GM18870 (cell line): ENCODE data around the gene SOBP.

Source experiments
- ATAC-seq: cut with Tn5 transposase; IDR thresholded peaks from one replicate; pipeline ENCODE4 v1.9.1; 2021; ENCODE audit warnings: moderate library complexity; ENCODE audit not compliant: unreplicated experiment

The SOBP gene

DNA sequence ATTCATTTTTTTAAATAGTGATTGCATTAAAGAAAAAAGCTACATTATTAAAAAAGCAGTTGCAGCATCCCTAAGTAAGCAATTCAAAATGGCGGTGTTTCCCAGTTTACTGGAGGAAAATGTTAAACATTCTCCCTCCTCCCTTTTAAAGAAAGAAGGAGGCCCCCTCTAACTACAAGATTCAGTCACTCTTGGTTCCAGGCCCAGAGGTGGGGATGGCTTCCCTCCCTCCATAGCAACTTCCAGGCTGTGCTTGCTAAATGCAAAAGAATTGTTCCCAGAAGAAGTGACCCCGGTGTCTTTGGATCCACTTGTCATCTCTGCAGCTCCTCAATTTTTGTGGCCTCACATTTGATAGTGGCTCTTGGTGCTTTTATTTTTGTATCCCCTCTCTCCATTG lies 165.9 kb downstream of the SOBP start:
- ATAC-seq: no peak

DNA sequence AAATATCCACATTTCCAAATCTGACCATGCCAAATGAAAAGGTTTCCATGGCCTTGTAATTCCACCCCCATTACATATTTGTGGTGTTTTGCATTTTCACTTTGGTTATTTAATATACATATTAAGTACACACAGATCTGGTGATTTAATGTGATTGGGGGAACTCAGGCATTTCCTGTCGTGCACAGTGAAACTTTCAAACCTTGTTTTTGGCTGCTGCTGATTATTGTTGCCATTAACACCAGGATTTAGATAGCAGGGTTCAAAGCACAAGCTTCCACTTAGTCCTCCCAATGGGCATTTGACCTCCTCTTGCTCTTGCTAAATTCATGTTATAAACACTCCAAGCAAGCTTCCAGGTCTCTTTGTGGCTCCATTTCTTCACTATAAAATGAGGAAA lies 166.5 kb downstream of the SOBP start:
- ATAC-seq: no peak

DNA sequence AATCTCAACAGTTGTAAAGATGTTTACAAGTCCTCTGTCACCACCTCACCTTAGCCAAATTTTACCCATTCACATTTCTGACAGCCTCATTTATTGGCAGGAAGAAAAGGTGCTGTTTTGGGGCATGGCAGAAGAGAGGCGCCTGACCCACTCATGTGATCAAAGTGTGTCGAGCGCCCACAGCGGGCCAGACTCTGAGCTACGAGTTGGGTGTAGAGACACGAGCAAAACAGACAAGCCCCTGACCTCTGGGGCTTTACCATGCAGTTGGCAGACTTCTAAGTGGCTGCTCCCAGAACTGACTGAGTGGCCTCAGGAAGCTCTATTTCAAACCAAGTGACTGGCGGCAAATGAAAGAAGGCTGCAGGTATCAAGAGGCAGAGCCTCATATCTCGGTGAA lies 167.0 kb downstream of the SOBP start:
- no peak for ATAC-seq

DNA sequence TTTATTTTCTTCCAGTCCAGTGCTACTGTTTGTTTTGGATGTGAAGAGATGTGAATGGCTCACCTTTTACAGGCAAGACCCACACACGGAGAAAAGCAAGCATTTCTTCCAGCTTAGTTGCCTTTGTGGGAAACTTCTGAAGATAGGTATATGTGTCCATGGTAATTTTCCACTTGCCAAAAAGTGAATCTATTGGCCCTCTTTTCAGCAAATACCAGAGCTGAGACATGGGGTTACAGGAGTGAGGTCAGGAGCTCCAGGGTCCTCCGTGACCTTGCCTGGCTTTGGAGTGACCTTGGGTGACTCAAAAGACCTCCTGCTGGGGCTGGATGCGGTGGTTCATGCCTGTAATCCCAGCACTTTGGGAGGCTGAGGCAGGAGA lies 167.4 kb downstream of the SOBP start:
- no peak for ATAC-seq

DNA sequence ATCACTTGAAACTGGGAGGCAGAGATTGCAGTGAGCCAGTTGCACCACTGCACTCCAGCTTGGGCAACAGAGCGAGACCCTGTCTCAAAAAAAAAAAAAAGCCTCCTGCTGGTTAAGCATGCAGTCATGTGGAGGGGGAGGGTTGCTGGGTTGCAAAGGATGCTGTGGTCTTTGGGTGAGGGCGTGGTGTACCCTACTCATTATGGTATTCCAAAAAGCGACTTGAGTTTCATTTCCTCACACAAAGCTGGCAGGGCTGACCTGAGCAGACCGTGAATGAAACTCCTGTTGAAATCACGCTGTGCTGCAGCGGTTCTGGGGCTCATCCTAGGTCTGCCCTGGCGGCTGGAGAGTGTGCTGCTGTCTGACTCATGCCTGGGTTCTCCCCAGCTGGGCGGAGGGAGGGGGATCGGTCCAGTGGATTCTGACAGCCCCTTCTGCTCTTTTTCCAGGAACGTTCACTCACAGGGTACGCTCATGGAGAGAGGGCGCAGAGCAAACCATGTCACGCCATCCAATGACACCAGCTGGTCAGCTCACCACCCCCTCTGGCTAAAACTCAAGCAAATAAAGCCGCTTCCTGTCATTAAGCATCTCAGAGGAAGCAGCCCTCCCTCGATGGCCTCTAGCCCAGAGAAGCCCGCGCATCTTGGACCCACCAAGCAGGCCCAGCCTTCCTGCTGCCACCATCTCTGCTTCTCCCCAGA lies 168.0 kb downstream of the SOBP start:
- ATAC-seq: peak; percentile 94

DNA sequence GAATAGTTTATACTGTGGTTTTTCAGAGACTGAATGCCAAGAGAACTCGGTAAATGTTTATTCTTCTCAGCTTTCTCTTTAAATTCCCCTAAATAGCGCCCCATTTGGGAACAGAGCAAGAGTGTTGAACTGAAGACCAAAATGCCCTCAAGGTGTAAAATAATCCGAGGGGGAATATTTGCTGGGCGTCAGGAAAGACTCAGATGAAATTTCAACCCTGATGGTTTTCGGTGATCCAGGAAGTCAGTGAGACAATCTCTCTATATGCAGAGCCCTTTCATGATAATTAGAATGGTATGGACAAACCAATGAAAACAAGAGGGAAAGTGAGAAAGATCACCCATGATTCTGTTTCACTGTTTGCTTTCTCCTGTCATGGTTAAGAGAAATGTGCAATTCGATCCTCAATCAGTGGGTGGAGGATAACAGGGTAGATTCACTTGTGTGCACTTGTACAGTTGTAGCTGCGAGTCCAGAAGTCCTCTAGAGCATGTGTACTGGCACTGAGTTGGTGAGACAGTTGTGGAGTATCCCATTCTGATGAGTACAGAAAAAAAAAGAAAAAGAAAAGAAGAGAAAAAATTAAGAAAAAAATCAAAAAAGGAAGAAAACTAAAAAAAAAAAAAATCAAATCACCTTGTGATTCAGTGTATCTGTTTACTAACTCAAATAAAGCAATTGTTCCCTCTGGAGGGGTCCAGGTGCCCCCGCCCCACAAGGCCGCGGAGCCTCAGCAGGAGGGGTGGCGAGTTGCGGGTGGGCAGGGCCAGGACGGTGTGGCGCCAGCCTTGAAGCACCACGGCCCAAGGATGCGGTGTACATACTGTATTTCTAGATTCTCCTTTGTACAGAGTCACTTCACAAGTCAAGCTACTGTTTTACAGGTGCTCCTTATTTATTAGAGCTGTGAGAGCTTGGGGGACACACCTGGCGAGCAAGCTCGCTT lies 169.3 kb downstream of the SOBP start:
- no peak for ATAC-seq

DNA sequence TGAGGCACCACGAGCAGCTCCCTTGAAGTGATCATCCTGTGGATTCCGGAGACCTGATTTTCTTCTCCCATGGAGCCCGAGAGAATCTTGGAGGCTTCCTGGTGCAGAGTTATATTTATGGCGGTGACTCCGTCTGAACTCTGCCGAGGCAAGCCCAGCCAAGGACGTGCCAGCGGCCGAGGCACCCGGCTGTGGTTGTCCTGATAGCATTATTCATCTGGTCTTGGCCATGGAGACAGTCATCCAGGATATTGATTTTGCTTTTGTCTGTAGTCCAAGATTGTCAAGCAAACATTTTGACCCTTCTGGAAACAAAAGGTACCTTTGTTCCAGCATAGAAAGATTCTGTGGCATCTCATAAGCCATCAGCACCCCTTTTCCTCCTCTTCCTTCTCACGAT lies 170.9 kb downstream of the SOBP start:
- no peak for ATAC-seq

DNA sequence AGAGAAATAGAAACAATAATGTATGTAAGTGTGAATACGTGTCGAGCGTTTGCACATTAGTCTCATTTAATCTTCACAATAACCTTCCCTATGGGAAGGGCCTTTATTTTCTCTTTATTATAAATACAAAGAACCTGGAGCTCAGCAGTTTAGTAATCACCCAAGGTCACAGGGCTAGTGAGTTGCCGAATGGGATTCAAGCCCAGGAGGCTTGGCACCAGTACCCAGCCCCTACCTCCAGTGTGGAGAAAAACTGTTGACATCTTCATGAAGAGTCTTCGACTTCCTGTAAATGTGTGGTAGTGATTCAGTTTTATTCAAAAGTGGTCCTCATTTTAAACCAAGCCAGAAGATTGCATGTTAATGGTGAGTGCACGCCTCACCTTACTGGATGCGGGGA lies 171.4 kb downstream of the SOBP start:
- no peak for ATAC-seq

DNA sequence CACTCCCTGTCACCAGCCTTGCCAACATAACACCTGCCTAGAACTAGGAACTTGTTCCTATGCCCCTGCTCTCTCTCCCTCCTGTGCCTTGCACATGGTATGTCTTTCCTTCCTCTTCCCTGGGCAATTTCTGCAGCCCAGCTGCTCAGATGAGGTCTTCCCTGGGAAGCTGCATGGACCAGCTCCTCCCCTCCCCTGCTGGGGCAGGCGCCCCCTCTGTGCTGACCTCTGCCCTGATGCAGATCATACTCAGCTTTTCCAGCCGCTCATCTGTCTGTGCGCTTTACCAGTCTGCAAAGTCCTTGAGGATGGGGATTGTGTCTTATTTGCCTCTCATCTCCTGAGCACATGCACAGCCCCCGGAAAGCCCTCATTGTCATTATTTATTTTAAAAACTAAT lies 172.4 kb downstream of the SOBP start:
- ATAC-seq: no peak

DNA sequence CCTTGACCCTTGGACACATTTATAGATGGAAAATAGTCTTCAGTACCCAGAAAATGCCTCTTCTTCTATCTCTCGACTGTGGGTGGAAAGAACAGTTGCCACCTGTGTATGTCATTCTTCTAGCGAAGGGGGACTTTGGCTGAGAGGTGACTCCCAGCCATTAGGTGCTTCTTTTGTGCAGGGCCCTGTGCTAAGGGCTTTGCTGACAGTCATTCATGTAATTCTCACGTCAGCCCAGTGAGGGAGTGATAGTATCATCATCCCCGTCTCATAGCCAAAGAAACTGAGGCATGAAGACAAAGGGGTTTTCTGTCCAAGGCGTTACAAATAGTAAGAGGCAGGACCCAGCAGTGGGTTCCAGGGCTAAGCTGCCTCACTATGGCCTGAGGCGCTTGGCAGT lies 173.4 kb downstream of the SOBP start:
- ATAC-seq: no peak

DNA sequence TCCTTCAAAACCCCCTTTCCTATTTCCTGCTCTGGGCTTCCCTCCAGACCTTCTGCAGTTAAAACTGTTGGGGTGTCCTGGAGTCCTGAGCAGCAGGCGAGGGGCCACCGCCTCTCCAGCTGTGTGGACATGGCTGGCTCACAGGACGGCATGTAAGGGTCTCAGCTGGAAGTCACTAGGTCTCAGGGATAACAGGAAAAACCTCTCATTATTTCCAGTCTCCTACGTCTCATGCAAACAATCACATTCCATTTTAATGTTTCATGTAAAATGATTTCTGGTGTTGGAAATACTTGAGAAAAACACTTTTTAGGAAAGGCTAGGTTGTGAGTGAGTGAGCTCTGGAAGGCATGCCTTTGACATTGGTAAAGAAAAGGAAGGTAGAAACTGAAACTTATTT lies 175.5 kb downstream of the SOBP start:
- ATAC-seq: no peak

DNA sequence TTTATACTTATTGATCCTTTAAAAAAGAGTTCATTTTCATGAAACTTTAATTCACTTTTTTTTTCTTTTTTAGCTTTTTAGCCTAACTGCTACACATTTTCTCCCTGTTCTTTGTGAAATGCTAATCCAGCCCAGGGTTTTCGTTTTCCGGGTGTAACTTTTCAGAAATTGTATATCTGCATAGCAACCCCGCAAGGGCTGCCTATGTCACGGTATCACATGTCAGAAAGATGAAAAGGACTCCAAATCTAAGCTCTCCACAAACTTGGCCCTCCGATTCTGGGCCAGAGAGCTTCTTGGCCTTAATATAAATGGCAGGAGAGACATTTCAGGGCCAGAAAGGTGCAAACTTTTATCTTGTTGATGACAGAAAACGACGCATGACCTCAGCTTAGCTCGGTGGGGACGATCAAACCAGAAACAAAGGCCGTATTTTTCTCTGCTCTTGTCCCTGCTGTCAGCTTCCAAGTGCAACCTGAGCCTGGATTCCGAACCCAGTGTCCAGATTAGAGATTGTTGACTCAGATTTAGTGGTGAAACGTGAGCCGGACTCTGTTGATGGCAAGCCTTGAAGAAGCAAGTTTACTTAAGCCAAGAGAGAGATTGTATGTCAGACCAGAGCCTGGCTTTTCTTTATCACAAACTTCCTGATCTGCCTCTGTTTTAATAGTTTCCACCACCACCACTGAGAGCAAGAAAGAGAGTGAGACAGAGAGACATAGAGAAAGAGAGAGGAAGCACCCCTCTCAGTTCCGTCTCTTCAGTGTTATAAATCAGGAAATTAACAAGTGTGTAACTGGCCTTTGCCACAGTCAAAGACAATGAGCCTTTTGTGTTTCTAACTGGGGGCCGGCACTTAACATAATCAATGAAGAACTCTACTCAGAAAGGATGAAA lies 176.4 kb downstream of the SOBP start:
- ATAC-seq: no peak

DNA sequence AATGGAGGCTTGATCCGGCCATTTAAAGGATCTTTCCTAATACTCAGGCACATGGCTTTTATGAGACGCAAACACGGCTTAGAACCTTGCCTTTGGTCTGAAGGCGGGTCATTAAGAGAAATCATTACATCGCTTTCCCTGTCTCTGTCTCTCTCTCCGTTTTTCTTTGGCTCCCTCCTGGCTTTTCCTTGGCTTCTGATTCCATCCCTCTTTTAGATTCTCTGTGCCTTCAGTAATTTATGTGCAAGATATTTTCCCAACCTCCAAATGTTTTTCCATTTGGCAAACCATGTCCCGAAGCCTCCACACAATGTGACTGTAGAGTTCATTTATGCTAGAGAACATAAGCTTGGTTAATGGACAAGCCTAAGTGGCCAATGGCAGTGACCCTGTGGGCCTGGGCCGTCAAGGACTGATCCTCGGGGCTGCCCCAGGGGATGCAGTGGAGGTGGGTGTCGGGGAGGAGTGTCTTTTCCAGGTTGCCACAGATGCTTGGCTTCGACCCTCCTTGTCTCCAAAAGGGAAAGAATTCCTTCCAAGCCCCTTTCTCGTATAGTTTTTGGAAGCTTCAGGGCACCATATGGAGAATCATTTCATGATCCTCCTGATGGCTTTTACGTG lies 177.2 kb downstream of the SOBP start:
- ATAC-seq: no peak

DNA sequence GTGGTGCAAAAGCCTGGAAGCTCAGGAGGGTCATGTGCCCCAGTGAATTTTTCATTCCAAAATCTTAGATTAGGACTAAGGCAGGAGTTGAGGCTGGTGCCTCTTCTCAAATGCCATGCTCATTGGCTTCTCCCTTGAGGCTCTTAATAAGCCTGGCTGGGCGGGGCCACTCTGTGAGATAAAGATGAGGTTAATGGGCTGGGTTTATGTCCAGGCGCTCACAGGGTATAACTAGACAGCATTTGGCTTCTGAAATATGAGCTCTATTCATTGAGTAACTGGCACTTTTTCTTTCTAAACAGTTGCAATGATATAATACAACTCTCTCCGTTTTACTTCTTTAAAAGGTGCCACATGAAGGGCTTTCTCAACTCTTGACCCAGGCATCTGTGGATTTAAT lies 177.9 kb downstream of the SOBP start:
- ATAC-seq: no peak

DNA sequence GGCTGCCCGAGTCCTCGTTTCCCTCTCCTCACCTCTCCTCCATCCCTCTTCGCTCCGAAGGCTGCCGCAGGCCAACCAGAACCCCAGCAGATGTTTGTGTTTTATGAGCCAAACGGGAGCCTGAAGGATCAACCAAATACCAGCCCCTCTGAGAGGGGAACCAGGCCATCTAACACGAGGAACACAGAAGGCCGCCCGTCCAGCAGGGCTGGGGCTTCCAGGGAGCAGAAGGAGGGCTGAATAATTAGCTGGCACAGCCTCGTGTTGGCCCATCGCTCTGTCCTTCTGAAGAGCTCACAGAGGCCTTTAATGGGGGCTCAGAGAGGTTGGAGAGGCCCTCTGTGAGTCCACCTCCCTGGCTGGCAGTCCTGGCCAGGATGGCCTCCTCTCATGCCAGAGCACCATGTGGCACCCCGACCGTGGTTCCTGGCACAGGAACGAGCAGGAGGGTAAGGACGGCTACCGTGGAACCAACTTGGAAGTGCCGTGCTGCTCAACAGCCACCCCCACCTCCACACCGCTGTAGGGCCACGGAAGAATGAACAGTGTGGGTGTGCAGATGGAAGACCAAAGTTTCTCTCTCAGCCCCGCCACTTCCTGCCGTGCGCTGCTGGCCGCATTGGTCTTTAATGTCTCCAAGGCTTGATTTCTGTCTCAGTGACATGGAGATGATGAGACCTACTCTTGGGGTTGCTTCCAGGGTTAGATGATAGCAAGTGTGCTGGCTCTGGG lies 179.0 kb downstream of the SOBP start:
- ATAC-seq: peak; percentile 77

DNA sequence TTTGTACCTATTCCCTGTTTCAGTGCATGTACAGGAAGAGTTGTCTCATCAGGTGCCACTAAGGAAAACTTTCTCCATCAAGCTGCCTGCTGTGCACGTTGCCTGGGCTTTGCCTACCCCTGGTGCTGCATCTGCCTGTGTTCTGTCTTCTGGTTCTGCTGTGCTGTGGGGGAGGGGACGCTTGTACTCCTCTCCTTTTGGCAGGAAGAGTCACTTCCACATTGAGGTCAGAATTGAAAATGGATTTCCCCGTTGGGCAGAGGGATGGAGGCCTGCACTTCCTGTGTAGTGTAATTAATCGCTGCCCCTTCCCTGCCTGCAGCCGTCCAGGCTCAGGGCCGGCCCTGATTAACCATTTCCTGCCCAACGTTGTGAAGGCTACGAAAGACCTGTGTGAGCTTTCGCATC lies 180.9 kb downstream of the SOBP start:
- ATAC-seq: no peak

DNA sequence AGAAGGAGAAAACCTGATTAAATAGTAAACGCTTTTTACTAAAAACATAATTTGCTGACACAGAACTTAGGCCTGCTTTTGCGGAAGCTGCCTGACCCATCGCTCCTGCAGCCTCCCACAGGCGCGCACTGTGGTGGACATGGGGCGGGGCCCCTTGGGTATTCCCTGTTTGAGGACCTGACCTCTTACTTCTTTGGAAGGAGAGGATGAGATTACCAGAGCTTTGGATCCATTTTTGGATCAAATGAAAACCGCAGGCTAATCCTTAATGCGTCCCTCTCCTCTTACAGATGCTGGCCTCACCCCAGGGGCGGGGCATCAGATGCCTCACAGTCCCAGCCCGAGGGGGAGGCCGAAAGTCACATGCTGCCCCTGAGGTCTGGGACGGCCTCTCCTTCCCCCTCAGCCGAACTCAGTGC lies 183.2 kb downstream of the SOBP start:
- no peak for ATAC-seq

DNA sequence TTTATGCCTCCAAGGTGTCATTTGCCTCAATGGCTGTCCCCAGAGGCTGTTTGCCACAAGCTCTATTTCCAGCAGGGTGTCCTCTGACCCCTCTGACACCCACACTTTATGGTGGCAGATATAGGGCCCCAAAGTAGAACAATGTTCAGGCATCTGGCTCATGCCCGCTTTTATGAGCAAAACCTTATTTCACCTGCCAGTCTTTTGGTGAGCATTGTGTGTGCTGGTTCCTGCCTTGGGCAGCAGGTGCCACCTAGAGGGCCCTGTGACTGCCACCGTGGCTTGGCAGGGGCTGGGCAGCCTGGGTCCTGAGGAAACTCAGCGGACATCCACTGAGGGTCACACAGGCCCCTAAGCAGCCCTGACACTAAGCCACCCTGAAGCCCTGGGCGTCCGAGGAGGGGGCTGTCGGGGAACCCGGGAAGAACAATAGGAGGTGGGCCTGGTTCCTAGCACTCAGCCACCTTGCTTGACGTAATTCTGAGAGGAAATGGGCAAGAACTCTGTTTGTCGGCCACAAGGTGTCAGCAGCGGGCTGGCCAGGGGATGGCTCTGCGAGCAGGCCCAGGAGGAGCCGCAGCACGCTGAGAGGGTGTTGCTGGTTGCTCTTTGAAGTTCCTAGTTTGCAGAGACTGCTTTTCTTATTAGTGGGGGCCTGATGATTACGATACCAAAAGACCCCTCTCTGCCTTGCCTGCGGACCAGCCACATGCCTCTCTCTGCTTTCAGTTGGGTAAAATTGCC lies 185.2 kb downstream of the SOBP start:
- peak; percentile 78 for ATAC-seq

DNA sequence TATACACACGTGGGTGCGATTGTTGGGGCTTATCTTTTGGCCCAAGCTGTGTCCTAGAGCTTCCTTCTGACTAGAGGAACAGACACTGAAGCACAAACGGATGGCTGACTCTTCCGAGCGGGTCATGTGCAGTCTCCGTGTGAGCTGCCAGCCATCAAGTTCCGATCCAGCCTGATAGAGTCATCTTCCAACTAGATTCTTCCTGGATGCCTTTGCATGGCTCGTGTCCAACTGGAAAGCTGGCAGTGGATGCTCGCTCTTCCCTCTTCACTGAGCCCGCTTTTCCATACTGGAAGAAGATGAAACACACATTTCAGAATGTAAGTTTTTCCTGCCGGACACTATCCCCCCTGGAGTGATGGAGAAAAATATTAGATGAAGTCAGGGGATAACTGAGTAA lies 186.1 kb downstream of the SOBP start:
- ATAC-seq: no peak

DNA sequence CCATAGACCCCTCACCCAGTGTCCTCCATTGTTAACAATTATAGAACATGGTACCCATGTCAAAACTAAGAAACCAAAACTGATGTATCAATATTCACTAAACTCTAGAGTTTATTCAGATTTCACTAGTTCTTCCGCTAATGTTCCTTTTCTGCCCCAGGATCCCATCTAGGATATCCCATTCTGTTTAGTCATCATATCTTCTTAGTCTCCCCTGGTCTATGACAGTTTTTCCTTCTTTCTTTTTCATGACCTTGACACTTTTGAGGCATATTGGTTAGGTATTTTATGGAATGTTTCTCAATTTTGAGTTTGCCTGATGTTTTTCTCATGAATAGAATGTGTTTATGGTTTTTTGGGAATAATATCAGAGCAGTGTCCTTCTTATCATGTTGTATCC lies 187.5 kb downstream of the SOBP start:
- no peak for ATAC-seq
